Measurements from ENCODE around the gene STRN. TPM values are rescaled to one million over a fixed set of nuclear protein-coding genes. Genes with fewer than 3 reads are reported as not detected.

STRN gene
- total and polyA plus RNA-seq, 2 of the 13 experiments (the other 11 are each of a cell fraction or from before 2014, with no cell fraction given), result 10.4 to 19.3 TPM

GRCh38 chr2:36798724-36799123 is 167.6 kb downstream of the STRN start:
- intact Hi-C loops (cut with micrococcal nuclease; ENCODE audit: unreplicated experiment) (no loop called here), in situ Hi-C loops (cut with HindIII; ENCODE audit: extremely low pct_ligation_motif_present, low pct_unique_long_range_greater_than_20kb) (loop anchor here (25.0 kb wide), 1 partner anchor 1089 kb away; no protein-coding TSS in a partner anchor)
- no peaks in the 10 kb centered on the region for H3K9me3 ChIP-seq (ENCODE audit: low read length)
- ChIA-PET CTCF (ENCODE audit: low intra/inter-chr PET ratio, low total read pairs) (no interaction called here), POLR2A (no interaction called here)
- H3K4me1 ChIP-seq (ENCODE audit: insufficient read depth, low read length), result peaks cover 8% of the 10 kb centered on the region; the same call in 1 of the 2 replicates
- no peak overlapping the region for H3K9ac ChIP-seq (ENCODE audit: insufficient read depth, low read depth, low read length)
- FAIRE-seq, result no peak
- H3K27ac ChIP-seq (ENCODE audit: extremely low read length, insufficient read depth, low read length), result no peak overlapping the region
- TF ChIP-seq CHD2 (IDR thresholded peaks at IDR 0.05; ENCODE audit: low read depth, low read length) (no peak), DMAP1 (CRISPR knock-in tag; IDR thresholded peaks at IDR 0.05) (no peak), NCOA2 (CRISPR knock-in tag; IDR thresholded peaks at IDR 0.05) (no peak), KDM2A (CRISPR knock-in tag; IDR thresholded peaks at IDR 0.05; ENCODE audit: borderline replicate concordance, low read depth) (no peak), PAF1 (CRISPR knock-in tag; IDR thresholded peaks at IDR 0.05) (no peak), ZNF746 (CRISPR knock-in tag; IDR thresholded peaks at IDR 0.05) (no peak), ETV5 (CRISPR knock-in tag; IDR thresholded peaks at IDR 0.05; ENCODE audit: borderline replicate concordance) (no peak), ZNF747 (CRISPR knock-in tag; IDR thresholded peaks at IDR 0.05; ENCODE audit: borderline replicate concordance) (no peak), HOXA5 (CRISPR knock-in tag; IDR thresholded peaks at IDR 0.05) (no peak)
- TF ChIP-seq, protein P1, sequence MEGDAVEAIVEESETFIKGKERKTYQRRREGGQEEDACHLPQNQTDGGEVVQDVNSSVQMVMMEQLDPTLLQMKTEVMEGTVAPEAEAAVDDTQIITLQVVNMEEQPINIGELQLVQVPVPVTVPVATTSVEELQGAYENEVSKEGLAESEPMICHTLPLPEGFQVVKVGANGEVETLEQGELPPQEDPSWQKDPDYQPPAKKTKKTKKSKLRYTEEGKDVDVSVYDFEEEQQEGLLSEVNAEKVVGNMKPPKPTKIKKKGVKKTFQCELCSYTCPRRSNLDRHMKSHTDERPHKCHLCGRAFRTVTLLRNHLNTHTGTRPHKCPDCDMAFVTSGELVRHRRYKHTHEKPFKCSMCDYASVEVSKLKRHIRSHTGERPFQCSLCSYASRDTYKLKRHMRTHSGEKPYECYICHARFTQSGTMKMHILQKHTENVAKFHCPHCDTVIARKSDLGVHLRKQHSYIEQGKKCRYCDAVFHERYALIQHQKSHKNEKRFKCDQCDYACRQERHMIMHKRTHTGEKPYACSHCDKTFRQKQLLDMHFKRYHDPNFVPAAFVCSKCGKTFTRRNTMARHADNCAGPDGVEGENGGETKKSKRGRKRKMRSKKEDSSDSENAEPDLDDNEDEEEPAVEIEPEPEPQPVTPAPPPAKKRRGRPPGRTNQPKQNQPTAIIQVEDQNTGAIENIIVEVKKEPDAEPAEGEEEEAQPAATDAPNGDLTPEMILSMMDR (CRISPR knock-in tag; IDR thresholded peaks at IDR 0.05), result no peak
- TF ChIP-seq, protein P2, sequence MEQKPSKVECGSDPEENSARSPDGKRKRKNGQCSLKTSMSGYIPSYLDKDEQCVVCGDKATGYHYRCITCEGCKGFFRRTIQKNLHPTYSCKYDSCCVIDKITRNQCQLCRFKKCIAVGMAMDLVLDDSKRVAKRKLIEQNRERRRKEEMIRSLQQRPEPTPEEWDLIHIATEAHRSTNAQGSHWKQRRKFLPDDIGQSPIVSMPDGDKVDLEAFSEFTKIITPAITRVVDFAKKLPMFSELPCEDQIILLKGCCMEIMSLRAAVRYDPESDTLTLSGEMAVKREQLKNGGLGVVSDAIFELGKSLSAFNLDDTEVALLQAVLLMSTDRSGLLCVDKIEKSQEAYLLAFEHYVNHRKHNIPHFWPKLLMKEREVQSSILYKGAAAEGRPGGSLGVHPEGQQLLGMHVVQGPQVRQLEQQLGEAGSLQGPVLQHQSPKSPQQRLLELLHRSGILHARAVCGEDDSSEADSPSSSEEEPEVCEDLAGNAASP (CRISPR knock-in tag; IDR thresholded peaks at IDR 0.05; ENCODE audit: borderline replicate concordance), result no peak
- TF ChIP-seq, protein P3, sequence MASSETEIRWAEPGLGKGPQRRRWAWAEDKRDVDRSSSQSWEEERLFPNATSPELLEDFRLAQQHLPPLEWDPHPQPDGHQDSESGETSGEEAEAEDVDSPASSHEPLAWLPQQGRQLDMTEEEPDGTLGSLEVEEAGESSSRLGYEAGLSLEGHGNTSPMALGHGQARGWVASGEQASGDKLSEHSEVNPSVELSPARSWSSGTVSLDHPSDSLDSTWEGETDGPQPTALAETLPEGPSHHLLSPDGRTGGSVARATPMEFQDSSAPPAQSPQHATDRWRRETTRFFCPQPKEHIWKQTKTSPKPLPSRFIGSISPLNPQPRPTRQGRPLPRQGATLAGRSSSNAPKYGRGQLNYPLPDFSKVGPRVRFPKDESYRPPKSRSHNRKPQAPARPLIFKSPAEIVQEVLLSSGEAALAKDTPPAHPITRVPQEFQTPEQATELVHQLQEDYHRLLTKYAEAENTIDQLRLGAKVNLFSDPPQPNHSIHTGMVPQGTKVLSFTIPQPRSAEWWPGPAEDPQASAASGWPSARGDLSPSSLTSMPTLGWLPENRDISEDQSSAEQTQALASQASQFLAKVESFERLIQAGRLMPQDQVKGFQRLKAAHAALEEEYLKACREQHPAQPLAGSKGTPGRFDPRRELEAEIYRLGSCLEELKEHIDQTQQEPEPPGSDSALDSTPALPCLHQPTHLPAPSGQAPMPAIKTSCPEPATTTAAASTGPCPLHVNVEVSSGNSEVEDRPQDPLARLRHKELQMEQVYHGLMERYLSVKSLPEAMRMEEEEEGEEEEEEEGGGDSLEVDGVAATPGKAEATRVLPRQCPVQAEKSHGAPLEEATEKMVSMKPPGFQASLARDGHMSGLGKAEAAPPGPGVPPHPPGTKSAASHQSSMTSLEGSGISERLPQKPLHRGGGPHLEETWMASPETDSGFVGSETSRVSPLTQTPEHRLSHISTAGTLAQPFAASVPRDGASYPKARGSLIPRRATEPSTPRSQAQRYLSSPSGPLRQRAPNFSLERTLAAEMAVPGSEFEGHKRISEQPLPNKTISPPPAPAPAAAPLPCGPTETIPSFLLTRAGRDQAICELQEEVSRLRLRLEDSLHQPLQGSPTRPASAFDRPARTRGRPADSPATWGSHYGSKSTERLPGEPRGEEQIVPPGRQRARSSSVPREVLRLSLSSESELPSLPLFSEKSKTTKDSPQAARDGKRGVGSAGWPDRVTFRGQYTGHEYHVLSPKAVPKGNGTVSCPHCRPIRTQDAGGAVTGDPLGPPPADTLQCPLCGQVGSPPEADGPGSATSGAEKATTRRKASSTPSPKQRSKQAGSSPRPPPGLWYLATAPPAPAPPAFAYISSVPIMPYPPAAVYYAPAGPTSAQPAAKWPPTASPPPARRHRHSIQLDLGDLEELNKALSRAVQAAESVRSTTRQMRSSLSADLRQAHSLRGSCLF (CRISPR knock-in tag; IDR thresholded peaks at IDR 0.05; ENCODE audit: borderline replicate concordance), result no peak
- TF ChIP-seq, protein P4, sequence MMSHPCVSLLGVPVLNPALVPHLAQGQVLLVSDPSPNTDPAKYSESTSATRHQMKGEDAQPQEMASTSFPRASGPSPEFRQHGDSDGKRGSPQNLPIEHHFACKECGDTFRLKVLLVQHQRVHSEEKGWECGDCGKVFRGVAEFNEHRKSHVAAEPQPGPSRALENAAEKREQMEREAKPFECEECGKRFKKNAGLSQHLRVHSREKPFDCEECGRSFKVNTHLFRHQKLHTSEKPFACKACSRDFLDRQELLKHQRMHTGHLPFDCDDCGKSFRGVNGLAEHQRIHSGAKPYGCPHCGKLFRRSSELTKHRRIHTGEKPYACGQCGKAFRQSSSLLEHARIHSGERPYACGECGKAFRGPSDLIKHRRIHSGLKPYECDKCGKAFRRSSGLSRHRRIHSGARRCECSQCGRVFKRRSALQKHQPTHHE (CRISPR knock-in tag; IDR thresholded peaks at IDR 0.05; ENCODE audit: borderline replicate concordance), result no peak
- no peak overlapping the region for H3K4me3 ChIP-seq (replicated peaks in 1 of 3; ENCODE audit: insufficient read depth in 1 of 3, low read depth in 2 of 3, low read length in 3 of 3)
- H4K20me1 ChIP-seq (ENCODE audit: insufficient read depth, low read length), result no peaks in the 10 kb centered on the region
- no peak for DNase-seq (ENCODE audit: low spot score)
- no TSS peak for BruUV-seq (replicated peaks)
- 5% methylated on average over 3 of the region's 3 CpGs for WGBS (ENCODE audit: low lambda C conversion rate)
- H3K27me3 ChIP-seq (ENCODE audit: control insufficient read depth in 1 of 2, insufficient read depth in 2 of 2, low read length in 2 of 2), result peaks cover 0 to 11% of the 10 kb centered on the region in 2 experiments; a peak in 2 of 5 replicates
- ATAC-seq, result no peak
- H3K4me2 ChIP-seq (ENCODE audit: low read depth, low read length), result no peak overlapping the region
- no peak overlapping the region for H2AFZ ChIP-seq (ENCODE audit: low read length)
- no peaks in the 10 kb centered on the region for H3K36me3 ChIP-seq (replicated peaks in 1 of 2; ENCODE audit: control insufficient read depth in 1 of 2, insufficient read depth in 2 of 2, low read length in 2 of 2)
- H3K79me2 ChIP-seq (ENCODE audit: insufficient read depth, low read length), result no peaks in the 10 kb centered on the region
